ENCODE measurements around the gene CCDC3.

DNA sequence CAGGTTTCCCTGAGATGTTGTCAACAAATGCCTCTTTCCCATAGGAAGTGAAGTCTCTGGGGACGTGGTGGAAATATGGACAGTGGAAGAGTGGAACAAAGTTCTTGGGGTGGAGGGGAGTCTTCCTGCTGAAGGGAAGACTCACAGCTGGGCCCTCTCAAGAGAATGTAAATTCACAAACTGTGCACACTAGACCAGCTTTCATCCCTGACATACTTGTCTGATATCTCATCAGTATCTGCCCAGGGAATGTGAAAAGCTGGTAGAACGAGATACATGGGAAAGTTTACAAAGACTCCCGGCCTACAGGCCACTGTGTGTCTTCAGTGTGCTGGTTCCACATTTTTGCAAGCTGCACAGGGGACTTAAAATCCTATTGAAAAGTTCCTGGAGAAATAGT, 16.7 kb upstream of the CCDC3 start:
- TF ChIP-seq, protein P1, sequence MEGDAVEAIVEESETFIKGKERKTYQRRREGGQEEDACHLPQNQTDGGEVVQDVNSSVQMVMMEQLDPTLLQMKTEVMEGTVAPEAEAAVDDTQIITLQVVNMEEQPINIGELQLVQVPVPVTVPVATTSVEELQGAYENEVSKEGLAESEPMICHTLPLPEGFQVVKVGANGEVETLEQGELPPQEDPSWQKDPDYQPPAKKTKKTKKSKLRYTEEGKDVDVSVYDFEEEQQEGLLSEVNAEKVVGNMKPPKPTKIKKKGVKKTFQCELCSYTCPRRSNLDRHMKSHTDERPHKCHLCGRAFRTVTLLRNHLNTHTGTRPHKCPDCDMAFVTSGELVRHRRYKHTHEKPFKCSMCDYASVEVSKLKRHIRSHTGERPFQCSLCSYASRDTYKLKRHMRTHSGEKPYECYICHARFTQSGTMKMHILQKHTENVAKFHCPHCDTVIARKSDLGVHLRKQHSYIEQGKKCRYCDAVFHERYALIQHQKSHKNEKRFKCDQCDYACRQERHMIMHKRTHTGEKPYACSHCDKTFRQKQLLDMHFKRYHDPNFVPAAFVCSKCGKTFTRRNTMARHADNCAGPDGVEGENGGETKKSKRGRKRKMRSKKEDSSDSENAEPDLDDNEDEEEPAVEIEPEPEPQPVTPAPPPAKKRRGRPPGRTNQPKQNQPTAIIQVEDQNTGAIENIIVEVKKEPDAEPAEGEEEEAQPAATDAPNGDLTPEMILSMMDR (IDR thresholded peaks at IDR 0.05; ENCODE audit: insufficient read depth, low read length), result no peak
- TF ChIP-seq SPI1 (IDR thresholded peaks at IDR 0.05; ENCODE audit: borderline replicate concordance, low read depth), result no peak
- no peak for TF ChIP-seq POLR2AphosphoS5 (IDR thresholded peaks at IDR 0.05; ENCODE audit: low read depth)
- TF ChIP-seq, protein P2, sequence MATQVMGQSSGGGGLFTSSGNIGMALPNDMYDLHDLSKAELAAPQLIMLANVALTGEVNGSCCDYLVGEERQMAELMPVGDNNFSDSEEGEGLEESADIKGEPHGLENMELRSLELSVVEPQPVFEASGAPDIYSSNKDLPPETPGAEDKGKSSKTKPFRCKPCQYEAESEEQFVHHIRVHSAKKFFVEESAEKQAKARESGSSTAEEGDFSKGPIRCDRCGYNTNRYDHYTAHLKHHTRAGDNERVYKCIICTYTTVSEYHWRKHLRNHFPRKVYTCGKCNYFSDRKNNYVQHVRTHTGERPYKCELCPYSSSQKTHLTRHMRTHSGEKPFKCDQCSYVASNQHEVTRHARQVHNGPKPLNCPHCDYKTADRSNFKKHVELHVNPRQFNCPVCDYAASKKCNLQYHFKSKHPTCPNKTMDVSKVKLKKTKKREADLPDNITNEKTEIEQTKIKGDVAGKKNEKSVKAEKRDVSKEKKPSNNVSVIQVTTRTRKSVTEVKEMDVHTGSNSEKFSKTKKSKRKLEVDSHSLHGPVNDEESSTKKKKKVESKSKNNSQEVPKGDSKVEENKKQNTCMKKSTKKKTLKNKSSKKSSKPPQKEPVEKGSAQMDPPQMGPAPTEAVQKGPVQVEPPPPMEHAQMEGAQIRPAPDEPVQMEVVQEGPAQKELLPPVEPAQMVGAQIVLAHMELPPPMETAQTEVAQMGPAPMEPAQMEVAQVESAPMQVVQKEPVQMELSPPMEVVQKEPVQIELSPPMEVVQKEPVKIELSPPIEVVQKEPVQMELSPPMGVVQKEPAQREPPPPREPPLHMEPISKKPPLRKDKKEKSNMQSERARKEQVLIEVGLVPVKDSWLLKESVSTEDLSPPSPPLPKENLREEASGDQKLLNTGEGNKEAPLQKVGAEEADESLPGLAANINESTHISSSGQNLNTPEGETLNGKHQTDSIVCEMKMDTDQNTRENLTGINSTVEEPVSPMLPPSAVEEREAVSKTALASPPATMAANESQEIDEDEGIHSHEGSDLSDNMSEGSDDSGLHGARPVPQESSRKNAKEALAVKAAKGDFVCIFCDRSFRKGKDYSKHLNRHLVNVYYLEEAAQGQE (IDR thresholded peaks at IDR 0.05; ENCODE audit: insufficient replicate concordance, low read depth), result no peak

Measured in HL-60 (cell line).